Activated CD8-positive, alpha-beta memory T cell treated with anti-CD3 and anti-CD28 coated beads, Interleukin-2, amount 10 ng/mL, durations not matched to agents 7 days and 5 days (primary cell): ENCODE data around the gene LRP1B. TPM values are rescaled to one million over a fixed set of nuclear protein-coding genes. Genes with fewer than 3 reads are reported as not detected.
"Not testable (repeated sequence)": the region's sequence is repeated elsewhere in the genome, so short reads cannot be mapped to it uniquely, and the experiment has no call there.

Source experiments
- ATAC-seq: fragments of 150-1000 bp; cut with Tn5 transposase; one replicate; pipeline ENCODE4 v1.10.0; 2021; ENCODE audit warnings: moderate library complexity
- CTCF ChIA-PET: fragments of 350-600 bp; sonication (Branson Sonifier 250); formaldehyde crosslinking; loops from one replicate; lab custom pipeline; 2021; ENCODE audit warnings: antibody characterized with exemption; lab: Charles Lee
- DNase-seq: peaks from one replicate; pipeline ENCODE4 v3.0.0-alpha.2; 2020
- H3K27ac Mint-ChIP-seq: one replicate; pipeline ENCODE4 v1.8.0; 2021; ENCODE audit warnings: mild to moderate bottlenecking, mixed read lengths
- H3K27me3 Mint-ChIP-seq: one replicate; pipeline ENCODE4 v1.8.0; 2021; ENCODE audit warnings: mixed read lengths
- H3K36me3 Mint-ChIP-seq: one replicate; pipeline ENCODE4 v1.8.0; 2021; ENCODE audit warnings: mild to moderate bottlenecking, mixed read lengths
- H3K4me1 Mint-ChIP-seq: one replicate; pipeline ENCODE4 v1.8.0; 2021; ENCODE audit warnings: mixed read lengths
- H3K4me3 Mint-ChIP-seq: one replicate; pipeline ENCODE4 v1.8.0; 2021; ENCODE audit warnings: mild to moderate bottlenecking, moderate library complexity, mixed read lengths
- H3K9me3 Mint-ChIP-seq: one replicate; pipeline ENCODE4 v1.8.0; 2022; ENCODE audit warnings: low read depth, mixed read lengths
- total RNA-seq, 2 experiments: library from RNA; stranded (reverse); gene quantifications; one replicate each; pipeline ENCODE4 v1.2.3, GENCODE V29; 2021

LRP1B gene
- total RNA-seq, 2 experiments from 2014 or later = not detected

GRCh38 chr2:140288213-140288612, 1842.6 kb downstream of the LRP1B start:
- CTCF ChIA-PET = no interaction called here
- H3K4me1 Mint-ChIP-seq = no peaks in the 10 kb centered on the region
- no peak overlapping the region for H3K27ac Mint-ChIP-seq
- DNase-seq = no peak
- H3K9me3 Mint-ChIP-seq = peaks cover 3% of the 10 kb centered on the region
- H3K36me3 Mint-ChIP-seq = no peaks in the 10 kb centered on the region
- no peak for ATAC-seq
- no peaks in the 10 kb centered on the region for H3K27me3 Mint-ChIP-seq
- no peak overlapping the region for H3K4me3 Mint-ChIP-seq

- H3K4me3 Mint-ChIP-seq = no peak overlapping the region
- CTCF ChIA-PET = no interaction called here
- H3K36me3 Mint-ChIP-seq = no peaks in the 10 kb centered on the region
- no peaks in the 10 kb centered on the region for H3K27me3 Mint-ChIP-seq
- no peaks in the 10 kb centered on the region for H3K9me3 Mint-ChIP-seq
- DNase-seq (no peak), ATAC-seq (no peak)
- no peak overlapping the region for H3K27ac Mint-ChIP-seq
- H3K4me1 Mint-ChIP-seq = no peaks in the 10 kb centered on the region
Measured at GRCh38 chr2:140286377-140286776, 1844.4 kb downstream of the LRP1B start.

DNA sequence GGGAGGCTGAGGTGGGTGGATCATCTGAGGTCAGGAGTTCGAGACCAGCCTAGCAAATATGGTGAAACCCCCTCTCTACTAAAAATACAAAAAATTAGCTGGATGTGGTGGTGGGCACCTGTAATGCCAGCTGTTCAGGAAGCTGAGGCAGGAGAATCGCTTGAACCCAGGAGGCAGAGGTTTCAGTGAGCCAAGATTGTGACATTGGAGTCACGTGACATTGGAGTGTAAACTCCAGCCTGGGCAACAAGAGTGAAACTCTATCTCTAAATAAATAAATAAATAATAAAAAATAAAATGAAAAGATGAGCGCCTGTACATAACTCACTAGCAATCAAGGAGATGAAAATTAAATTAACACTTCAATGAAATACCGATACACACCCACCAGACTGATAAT, 1853.5 kb downstream of the LRP1B start:
- ATAC-seq, CTCF ChIA-PET, H3K36me3 Mint-ChIP-seq, H3K27ac Mint-ChIP-seq, DNase-seq, H3K9me3 Mint-ChIP-seq, H3K4me1 Mint-ChIP-seq, H3K27me3 Mint-ChIP-seq, H3K4me3 Mint-ChIP-seq: not testable (repeated sequence)

DNA sequence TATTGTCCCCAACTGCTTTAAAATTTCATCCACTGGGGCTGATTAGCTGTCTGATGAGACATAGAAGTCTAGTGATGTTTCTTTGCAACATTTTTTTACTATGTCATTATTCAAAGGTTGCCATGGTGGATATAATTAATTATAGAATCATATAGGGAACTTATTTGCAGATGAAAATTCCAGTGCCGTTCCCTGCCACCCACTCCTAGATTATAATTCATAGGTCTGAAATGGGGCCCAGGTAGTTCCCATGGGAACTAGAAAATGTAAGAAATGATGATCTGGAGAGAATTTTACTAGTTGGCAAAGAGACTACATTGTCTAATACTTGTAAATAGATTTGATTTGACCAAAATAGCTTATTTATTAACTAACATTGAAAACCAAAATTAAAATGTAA, 1854.2 kb downstream of the LRP1B start:
- CTCF ChIA-PET = no interaction called here
- Mint-ChIP-seq H3K4me1 (no peaks in the 10 kb centered on the region), H3K4me3 (no peak overlapping the region), H3K36me3 (no peaks in the 10 kb centered on the region), H3K27ac (no peak overlapping the region), H3K9me3 (peaks cover 3% of the 10 kb centered on the region), H3K27me3 (no peaks in the 10 kb centered on the region)
- no peak for ATAC-seq
- no peak for DNase-seq

DNA sequence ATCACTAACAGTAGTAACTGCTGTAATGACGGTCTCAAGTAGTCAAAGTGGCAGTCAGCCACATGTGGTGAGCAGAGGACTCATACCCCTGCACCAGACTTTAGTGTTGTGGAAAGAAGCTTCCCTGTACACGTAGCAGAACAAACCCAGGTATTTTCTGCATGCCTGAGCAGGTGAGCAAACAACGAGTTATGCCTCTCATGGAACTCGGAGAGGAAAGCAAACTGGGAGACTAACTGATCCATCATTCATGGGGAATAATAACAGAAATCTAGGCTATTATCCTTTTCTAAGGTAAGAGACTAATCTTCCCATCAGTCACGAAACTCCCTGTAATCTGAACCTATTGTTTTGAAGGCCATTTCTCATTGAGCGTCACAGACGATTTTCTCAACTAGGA, 1855.4 kb downstream of the LRP1B start:
- no peak overlapping the region for H3K27ac Mint-ChIP-seq
- no peak overlapping the region for H3K4me3 Mint-ChIP-seq
- H3K4me1 Mint-ChIP-seq = no peaks in the 10 kb centered on the region
- ATAC-seq (no peak), DNase-seq (no peak)
- no peaks in the 10 kb centered on the region for H3K36me3 Mint-ChIP-seq
- CTCF ChIA-PET = no interaction called here
- peaks cover 3% of the 10 kb centered on the region for H3K9me3 Mint-ChIP-seq
- no peaks in the 10 kb centered on the region for H3K27me3 Mint-ChIP-seq

DNA sequence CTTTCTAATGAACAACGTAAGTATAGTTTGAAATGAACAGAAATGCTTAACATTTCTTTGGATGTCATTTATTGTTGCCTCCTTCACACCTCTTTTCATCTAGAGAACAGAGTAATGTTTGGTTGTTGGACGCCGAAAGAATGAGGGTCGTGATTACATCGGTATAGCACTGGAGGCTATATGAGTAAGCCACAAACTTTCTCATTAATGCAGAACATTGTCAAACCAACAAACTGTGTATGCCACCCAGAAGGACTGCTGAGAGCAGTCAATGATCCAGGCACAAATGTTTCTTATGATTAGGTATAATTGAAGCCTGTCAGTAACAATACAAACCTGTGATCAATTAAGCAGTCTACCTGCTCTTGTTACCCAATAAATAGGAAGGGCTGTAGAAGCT, 1855.9 kb downstream of the LRP1B start:
- no peaks in the 10 kb centered on the region for H3K27me3 Mint-ChIP-seq
- no peaks in the 10 kb centered on the region for H3K4me1 Mint-ChIP-seq
- ATAC-seq = no peak

DNA sequence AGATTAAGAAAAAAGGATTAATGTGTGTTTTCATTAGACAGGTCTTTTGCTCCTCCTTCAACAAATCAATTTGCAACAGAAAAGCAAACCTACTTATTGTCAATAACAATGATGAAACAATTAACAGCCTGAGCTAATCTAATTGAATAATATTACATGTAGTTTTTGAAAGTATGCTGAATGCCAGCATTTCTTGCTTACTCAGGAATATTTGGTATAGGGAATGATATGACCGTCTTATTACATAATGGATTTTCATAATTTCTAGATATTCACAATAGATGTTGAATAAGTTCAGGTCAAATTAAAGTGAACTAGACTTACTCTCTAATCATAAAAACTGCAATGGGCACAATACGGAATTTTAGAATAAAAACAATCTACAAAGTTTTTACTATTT, 1856.9 kb downstream of the LRP1B start:
- DNase-seq (no peak), ATAC-seq (no peak)
- H3K36me3 Mint-ChIP-seq = no peaks in the 10 kb centered on the region
- CTCF ChIA-PET = no interaction called here
- no peak overlapping the region for H3K4me3 Mint-ChIP-seq
- H3K4me1 Mint-ChIP-seq = no peaks in the 10 kb centered on the region
- H3K27ac Mint-ChIP-seq = no peak overlapping the region
- no peaks in the 10 kb centered on the region for H3K9me3 Mint-ChIP-seq
- H3K27me3 Mint-ChIP-seq = no peaks in the 10 kb centered on the region

More for the DNA sequence above, 1855.9 kb downstream of the LRP1B start:
- no peak for DNase-seq
- no peak overlapping the region for H3K27ac Mint-ChIP-seq
- CTCF ChIA-PET = no interaction called here
- H3K4me3 Mint-ChIP-seq = no peak overlapping the region
- H3K36me3 Mint-ChIP-seq = no peaks in the 10 kb centered on the region
- peaks cover 3% of the 10 kb centered on the region for H3K9me3 Mint-ChIP-seq

DNA sequence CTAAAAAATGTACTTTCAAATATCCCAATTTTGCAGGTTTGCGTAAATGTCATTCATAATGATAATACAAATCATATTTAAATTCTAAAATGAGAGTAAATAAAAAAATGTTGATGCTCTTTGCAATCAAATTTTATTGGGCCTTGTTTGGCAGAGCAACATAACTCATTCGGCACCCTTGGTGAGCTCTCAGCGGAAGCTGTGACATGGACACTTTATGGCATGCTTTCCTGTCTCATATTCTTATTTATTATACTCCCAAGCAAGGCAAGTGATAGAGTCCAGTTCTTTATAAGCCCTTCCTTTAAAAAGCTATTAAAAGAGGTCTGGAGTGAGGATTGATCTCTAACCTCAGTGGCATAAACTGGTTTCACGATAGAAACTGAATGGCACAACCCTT, 1857.4 kb downstream of the LRP1B start:
- ATAC-seq (no peak), DNase-seq (no peak)
- Mint-ChIP-seq H3K4me3 (no peak overlapping the region), H3K27ac (no peak overlapping the region), H3K9me3 (no peaks in the 10 kb centered on the region), H3K27me3 (no peaks in the 10 kb centered on the region), H3K36me3 (no peaks in the 10 kb centered on the region), H3K4me1 (no peaks in the 10 kb centered on the region)
- CTCF ChIA-PET = no interaction called here

DNA sequence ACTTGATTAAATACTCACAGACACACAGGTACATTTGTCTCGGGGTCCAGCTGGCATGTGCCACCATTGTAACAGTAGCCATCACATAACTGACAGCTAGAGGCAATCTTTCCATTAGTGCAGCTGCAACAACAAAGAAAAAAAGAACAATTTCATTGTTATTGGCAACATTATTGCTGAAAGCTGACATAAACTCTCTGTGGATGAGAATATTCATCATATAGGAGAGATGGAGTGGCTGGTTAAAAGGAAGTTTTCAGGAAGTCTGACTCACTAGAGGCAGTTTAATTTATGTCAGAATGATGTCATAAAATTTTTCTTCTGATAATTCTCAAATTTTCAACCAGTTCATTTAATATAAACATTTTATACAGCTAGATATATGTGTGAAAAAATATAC, 1860.6 kb downstream of the LRP1B start:
- Mint-ChIP-seq H3K9me3 (peaks cover 2% of the 10 kb centered on the region), H3K36me3 (no peaks in the 10 kb centered on the region), H3K27ac (no peak overlapping the region), H3K4me3 (no peak overlapping the region), H3K4me1 (no peaks in the 10 kb centered on the region), H3K27me3 (no peaks in the 10 kb centered on the region)
- ATAC-seq (no peak), DNase-seq (no peak)
- CTCF ChIA-PET = no interaction called here

DNA sequence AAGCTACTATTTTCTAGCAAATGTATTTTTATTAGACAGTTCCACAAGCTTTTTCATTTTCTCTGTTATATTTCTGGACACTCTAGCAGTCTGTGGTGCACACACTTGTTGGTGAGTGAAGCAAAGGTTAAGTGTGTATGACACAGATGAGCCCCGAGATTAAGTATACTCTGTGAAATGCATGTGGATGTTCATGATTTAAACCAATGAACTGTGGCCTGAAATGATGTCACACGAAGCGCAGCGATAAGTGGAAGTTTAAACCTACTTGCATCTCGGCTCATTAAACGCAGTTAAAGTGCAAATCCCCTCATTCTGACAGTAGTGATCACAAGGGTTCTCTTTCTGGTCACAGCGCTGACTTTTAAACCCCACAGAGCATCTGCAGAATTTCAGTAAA, 1861.8 kb downstream of the LRP1B start:
- DNase-seq = no peak
- CTCF ChIA-PET = no interaction called here
- H3K4me1 Mint-ChIP-seq = no peaks in the 10 kb centered on the region
- no peak for ATAC-seq
- no peak overlapping the region for H3K4me3 Mint-ChIP-seq
- H3K36me3 Mint-ChIP-seq = no peaks in the 10 kb centered on the region
- H3K9me3 Mint-ChIP-seq = peaks cover 2% of the 10 kb centered on the region
- H3K27ac Mint-ChIP-seq = no peak overlapping the region
- no peaks in the 10 kb centered on the region for H3K27me3 Mint-ChIP-seq

GRCh38 chr2:140262908-140263307, 1867.9 kb downstream of the LRP1B start:
- Mint-ChIP-seq H3K9me3 (peaks cover 8% of the 10 kb centered on the region), H3K27me3 (no peaks in the 10 kb centered on the region), H3K27ac (no peak overlapping the region), H3K4me3 (no peak overlapping the region), H3K36me3 (no peaks in the 10 kb centered on the region), H3K4me1 (no peaks in the 10 kb centered on the region)
- DNase-seq (no peak), ATAC-seq (no peak)
- CTCF ChIA-PET = no interaction called here

- DNase-seq (no peak), ATAC-seq (no peak)
- CTCF ChIA-PET = no interaction called here
- Mint-ChIP-seq H3K4me1 (no peaks in the 10 kb centered on the region), H3K36me3 (no peaks in the 10 kb centered on the region), H3K27ac (no peak overlapping the region), H3K27me3 (no peaks in the 10 kb centered on the region), H3K9me3 (no peaks in the 10 kb centered on the region), H3K4me3 (no peak overlapping the region)
Measured at GRCh38 chr2:140257692-140258300, 1873.0 kb downstream of the LRP1B start.

- ATAC-seq = no peak
- CTCF ChIA-PET = no interaction called here
- Mint-ChIP-seq H3K4me1 (no peaks in the 10 kb centered on the region), H3K27ac (no peak overlapping the region), H3K4me3 (no peak overlapping the region), H3K27me3 (no peaks in the 10 kb centered on the region), H3K9me3 (no peaks in the 10 kb centered on the region), H3K36me3 (no peaks in the 10 kb centered on the region)
- DNase-seq = no peak
Measured at GRCh38 chr2:140256080-140256479, 1874.7 kb downstream of the LRP1B start.

- Mint-ChIP-seq H3K9me3 (no peaks in the 10 kb centered on the region), H3K4me3 (no peak overlapping the region), H3K4me1 (no peaks in the 10 kb centered on the region), H3K36me3 (no peaks in the 10 kb centered on the region), H3K27ac (no peak overlapping the region), H3K27me3 (no peaks in the 10 kb centered on the region)
- ATAC-seq (no peak), DNase-seq (no peak)
- CTCF ChIA-PET = no interaction called here
Measured at GRCh38 chr2:140249821-140250220, 1881.0 kb downstream of the LRP1B start.

DNA sequence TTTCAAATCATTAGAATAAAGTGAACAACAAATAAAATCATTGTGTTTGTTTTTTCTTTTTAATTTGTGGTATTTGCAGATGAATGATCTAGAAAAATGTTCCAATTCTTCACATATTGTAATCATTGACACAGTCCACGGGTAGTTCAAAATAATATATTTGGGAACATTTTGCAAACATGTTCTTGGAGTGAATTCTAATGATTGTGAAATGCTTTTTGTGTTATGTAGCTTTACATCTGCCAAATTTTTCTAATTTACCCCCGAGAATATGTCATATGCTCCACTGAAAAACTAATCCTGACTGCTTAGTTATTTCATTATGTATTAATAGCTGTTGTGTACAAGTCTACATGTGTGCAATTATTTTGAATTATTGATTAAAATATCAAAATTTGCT, 1882.2 kb downstream of the LRP1B start:
- Mint-ChIP-seq H3K4me1 (no peaks in the 10 kb centered on the region), H3K27me3 (no peaks in the 10 kb centered on the region), H3K27ac (no peak overlapping the region), H3K4me3 (no peak overlapping the region), H3K9me3 (peaks cover under 1% of the 10 kb centered on the region), H3K36me3 (no peaks in the 10 kb centered on the region)
- no peak for ATAC-seq
- CTCF ChIA-PET = no interaction called here
- no peak for DNase-seq
